Activated T-cell treated with anti-CD3 and anti-CD28 coated beads, Interleukin-2, amount 50 U/mL, for 4 hours (primary cell): Measurements from ENCODE around the gene LRRC28. TPM values are rescaled to one million over a fixed set of nuclear protein-coding genes. Genes with fewer than 3 reads are reported as not detected.

Experiments used
- ATAC-seq, 2 donors: fragments of 200-7000 bp; cut with Tn5 transposase; one replicate each; pipeline ENCODE4 v1.10.0; 2021
- DNase-seq: peaks from one replicate; pipeline ENCODE4 v3.0.0-alpha.2; 2020
- H3K27me3 Mint-ChIP-seq: one replicate; pipeline ENCODE4 v1.8.0; 2021; ENCODE audit warnings: low read depth, mixed read lengths
- H3K36me3 Mint-ChIP-seq: one replicate; pipeline ENCODE4 v1.8.0; 2022; ENCODE audit warnings: mixed read lengths; ENCODE audit not compliant: insufficient read depth
- H3K4me1 Mint-ChIP-seq: one replicate; pipeline ENCODE4 v1.8.0; 2021; ENCODE audit warnings: low read depth, mixed read lengths
- H3K4me3 Mint-ChIP-seq: one replicate; pipeline ENCODE4 v1.8.0; 2021; ENCODE audit warnings: mild to moderate bottlenecking, moderate library complexity, mixed read lengths
- H3K9me3 Mint-ChIP-seq: one replicate; pipeline ENCODE4 v1.8.0; 2021; ENCODE audit warnings: mixed read lengths
- total RNA-seq, 3 donors: library from RNA; stranded (reverse); gene quantifications; one replicate each; pipeline ENCODE4 v1.2.1, GENCODE V29; 2021

LRRC28 gene
- total RNA-seq, 3 donors from 2014 or later: 8.6 to 11.3 (median 9.4) TPM

DNA sequence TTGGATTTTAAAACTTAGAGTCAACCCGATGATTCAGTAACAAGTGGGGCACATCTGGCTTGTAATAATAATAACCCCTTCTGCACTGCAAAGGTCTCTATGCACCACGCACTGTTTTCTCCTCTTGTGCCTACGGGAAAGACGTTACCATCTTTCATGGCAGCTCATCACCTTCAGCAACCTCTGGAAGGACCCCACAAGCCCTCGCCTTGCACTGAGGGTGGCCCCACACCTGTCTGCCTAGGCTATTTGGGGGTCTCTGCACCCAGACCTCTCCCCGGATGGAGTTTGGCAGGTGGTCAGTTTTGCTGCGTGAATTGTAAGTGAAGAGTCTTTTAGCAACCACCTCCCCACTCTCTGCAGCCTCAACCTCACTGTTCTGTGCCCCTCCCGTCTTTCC lies 175.9 kb downstream of the LRRC28 start:
- ATAC-seq (no peak), DNase-seq (no peak)
- Mint-ChIP-seq H3K4me1 (peaks cover 43% of the 10 kb centered on the region), H3K9me3 (no peaks in the 10 kb centered on the region), H3K4me3 (no peak overlapping the region), H3K36me3 (no peaks in the 10 kb centered on the region), H3K27me3 (no peaks in the 10 kb centered on the region)

DNA sequence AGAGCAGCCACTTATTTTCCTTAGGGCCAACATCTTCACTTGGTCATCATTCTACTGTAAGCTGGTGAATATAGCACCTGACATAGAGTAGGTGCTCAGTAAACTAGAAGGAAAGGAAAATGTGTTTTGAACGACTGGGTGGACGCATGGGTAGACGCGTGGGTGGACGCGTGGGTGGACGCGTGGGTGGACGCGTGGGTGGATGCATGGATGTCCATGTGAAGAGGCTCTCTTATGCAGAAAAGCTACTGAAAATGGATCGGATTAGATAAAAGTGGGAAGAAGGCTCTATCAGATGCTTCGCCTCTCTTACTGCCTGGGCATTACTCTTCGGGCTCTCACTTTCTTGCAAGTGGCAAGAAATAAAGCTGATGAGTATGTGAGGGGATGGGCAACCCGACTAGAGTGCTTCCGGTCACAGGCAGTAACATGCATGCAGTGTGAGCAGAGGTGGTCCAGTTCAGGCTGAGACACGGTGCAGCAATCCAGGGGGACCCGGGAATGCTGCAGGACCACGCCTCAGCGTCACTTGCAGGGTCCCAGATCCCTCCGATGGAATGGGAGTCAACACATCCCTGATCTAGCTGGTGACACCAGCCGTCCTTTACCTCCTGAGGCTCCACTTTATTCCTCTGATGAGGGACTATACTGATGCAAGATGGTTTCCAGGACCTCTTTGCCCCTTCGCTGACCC lies 176.5 kb downstream of the LRRC28 start:
- Mint-ChIP-seq H3K27me3 (no peaks in the 10 kb centered on the region), H3K36me3 (no peaks in the 10 kb centered on the region), H3K9me3 (no peaks in the 10 kb centered on the region), H3K4me1 (peaks cover 45% of the 10 kb centered on the region), H3K4me3 (no peak overlapping the region)
- no peak for ATAC-seq
- no peak for DNase-seq

- DNase-seq (no peak), ATAC-seq (no peak)
- H3K9me3 Mint-ChIP-seq: no peaks in the 10 kb centered on the region
- H3K36me3 Mint-ChIP-seq: no peaks in the 10 kb centered on the region
- H3K27me3 Mint-ChIP-seq: peaks cover 2% of the 10 kb centered on the region
- H3K4me1 Mint-ChIP-seq: peaks cover 47% of the 10 kb centered on the region
- H3K4me3 Mint-ChIP-seq: no peak overlapping the region
These were observed 178.4 kb downstream of the LRRC28 start for GRCh38 chr15:99429681-99430081.

- H3K36me3 Mint-ChIP-seq: no peaks in the 10 kb centered on the region
- H3K27me3 Mint-ChIP-seq: peaks cover 2% of the 10 kb centered on the region
- no peaks in the 10 kb centered on the region for H3K9me3 Mint-ChIP-seq
- no peak for ATAC-seq
- DNase-seq: no peak
- H3K4me3 Mint-ChIP-seq: no peak overlapping the region
- H3K4me1 Mint-ChIP-seq: peaks cover 47% of the 10 kb centered on the region
These were observed 179.7 kb downstream of the LRRC28 start for GRCh38 chr15:99430881-99431401.

GRCh38 chr15:99431661-99432091 lies 180.4 kb downstream of the LRRC28 start:
- H3K4me1 Mint-ChIP-seq: peaks cover 41% of the 10 kb centered on the region
- no peaks in the 10 kb centered on the region for H3K9me3 Mint-ChIP-seq
- peaks cover 2% of the 10 kb centered on the region for H3K27me3 Mint-ChIP-seq
- no peak overlapping the region for H3K4me3 Mint-ChIP-seq
- ATAC-seq (no peak), DNase-seq (no peak)
- H3K36me3 Mint-ChIP-seq: no peaks in the 10 kb centered on the region

DNA sequence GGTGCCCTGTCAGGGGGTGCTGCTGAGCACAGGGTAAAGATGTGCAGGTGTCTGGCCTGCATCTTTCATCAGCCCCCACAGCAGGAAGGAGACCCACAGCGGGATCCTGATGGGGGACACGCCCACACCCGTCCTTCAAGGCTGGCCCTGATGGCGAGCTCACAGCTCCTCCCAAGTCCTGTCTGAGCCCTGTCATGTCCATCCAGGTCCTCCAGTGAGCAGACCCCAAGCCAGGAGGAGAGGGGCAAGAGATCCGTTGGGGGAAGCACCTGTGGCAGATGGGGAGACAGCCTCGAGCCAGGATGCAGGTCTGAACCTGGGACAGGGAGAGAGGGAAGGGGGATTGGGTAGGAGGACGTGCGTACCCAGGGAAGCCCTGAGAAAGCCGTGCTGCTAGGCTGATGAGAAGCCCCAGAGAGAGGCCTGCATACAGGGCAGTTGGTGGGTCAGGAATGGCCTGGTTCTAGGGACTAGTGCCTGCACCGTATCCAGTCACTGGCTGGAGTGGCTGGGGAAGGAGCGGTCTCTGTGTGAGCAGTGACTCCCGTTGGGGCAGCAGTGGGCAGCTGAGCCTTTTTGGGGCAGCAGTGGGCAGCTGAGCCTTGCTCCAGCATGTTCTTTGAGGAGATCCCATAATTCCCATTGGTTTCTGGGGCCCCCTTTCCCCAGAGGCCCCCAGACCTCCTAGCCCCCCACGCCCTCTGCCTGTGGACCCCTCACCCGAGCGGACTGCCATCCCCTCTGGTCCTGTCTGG lies 181.2 kb downstream of the LRRC28 start:
- Mint-ChIP-seq H3K36me3 (no peaks in the 10 kb centered on the region), H3K9me3 (no peaks in the 10 kb centered on the region), H3K4me3 (no peak overlapping the region), H3K27me3 (peaks cover 2% of the 10 kb centered on the region), H3K4me1 (peaks cover 39% of the 10 kb centered on the region)
- ATAC-seq (no peak), DNase-seq (no peak)

DNA sequence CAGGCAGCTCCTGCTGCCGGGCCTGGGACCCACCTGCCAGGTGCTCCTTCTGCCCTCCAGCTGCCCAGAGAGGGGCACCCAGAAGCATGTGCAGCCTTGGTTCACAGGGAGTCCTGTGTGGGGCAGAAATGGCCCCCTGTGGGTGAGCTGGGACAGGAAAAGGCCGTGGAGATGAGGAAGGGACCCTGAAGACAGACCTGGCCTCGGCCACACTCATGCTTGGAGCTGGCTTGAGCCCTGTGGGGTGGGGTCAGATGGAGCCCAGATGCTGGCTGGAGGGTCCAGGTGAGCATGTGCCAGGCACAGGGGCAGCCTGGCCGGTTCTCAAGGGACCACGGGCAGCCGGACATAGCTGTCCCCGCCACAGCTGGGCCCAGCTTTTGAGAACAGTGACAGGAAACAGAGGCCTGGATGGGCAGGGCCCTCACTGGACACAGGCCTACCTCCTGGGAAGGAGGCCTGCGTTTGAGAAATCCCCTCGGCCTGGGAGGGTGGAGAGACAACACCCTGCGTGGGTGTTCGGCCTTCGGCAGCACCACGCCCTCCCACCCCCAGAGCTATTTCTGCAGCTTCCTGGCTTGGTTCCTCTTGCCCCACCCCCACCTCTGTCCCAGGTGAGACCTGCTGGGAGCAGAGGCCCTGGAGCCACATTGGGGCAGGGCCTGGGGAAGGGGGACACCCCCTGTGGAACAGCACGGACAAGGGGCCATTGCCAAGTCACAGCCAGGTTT lies 181.9 kb downstream of the LRRC28 start:
- DNase-seq: no peak
- Mint-ChIP-seq H3K4me3 (no peak overlapping the region), H3K4me1 (peaks cover 42% of the 10 kb centered on the region), H3K36me3 (no peaks in the 10 kb centered on the region), H3K9me3 (no peaks in the 10 kb centered on the region), H3K27me3 (peaks cover 2% of the 10 kb centered on the region)
- ATAC-seq: peak in 1 of 2 donors; percentile 14

- peaks cover 47% of the 10 kb centered on the region for H3K4me1 Mint-ChIP-seq
- no peak for ATAC-seq
- H3K9me3 Mint-ChIP-seq: no peaks in the 10 kb centered on the region
- peaks cover 2% of the 10 kb centered on the region for H3K27me3 Mint-ChIP-seq
- H3K36me3 Mint-ChIP-seq: no peaks in the 10 kb centered on the region
- no peak for DNase-seq
- no peak overlapping the region for H3K4me3 Mint-ChIP-seq
These were observed 182.6 kb downstream of the LRRC28 start for GRCh38 chr15:99433757-99434450.

GRCh38 chr15:99434506-99435112 lies 183.3 kb downstream of the LRRC28 start:
- DNase-seq (no peak), ATAC-seq (no peak)
- H3K27me3 Mint-ChIP-seq: peaks cover 2% of the 10 kb centered on the region
- H3K9me3 Mint-ChIP-seq: no peaks in the 10 kb centered on the region
- H3K4me3 Mint-ChIP-seq: no peak overlapping the region
- peaks cover 48% of the 10 kb centered on the region for H3K4me1 Mint-ChIP-seq
- no peaks in the 10 kb centered on the region for H3K36me3 Mint-ChIP-seq

DNA sequence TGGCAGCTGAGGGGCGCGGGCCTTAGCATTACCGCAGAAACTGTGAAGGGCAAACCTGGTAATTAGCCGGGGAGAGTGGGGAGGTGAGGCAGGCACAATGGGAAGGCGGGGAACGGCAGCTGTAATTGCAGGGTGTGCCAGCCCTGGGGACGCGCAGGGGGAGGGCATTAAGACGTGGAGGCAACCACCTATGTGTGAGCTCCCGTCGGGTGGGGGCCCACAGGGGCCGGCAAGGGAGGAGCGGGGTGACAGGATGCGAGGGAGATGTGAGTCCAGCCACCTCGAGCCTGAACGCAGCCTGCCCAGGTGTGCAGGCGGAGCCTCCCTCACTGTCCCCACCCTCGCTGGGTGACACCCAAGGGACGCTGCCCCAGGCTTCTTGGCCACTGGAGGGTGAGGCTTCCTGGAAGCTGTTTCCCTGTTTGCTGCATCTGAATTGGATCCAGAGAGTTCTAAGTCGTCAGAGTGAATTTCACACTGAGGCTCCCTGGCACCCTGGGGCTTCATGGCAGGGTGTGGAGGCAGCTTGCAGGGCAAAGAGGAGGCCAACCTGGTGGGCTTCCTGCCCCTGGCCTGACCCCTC lies 183.9 kb downstream of the LRRC28 start:
- DNase-seq (no peak), ATAC-seq (no peak)
- peaks cover 2% of the 10 kb centered on the region for H3K27me3 Mint-ChIP-seq
- no peak overlapping the region for H3K4me3 Mint-ChIP-seq
- peaks cover 51% of the 10 kb centered on the region for H3K4me1 Mint-ChIP-seq
- no peaks in the 10 kb centered on the region for H3K9me3 Mint-ChIP-seq
- H3K36me3 Mint-ChIP-seq: no peaks in the 10 kb centered on the region

DNA sequence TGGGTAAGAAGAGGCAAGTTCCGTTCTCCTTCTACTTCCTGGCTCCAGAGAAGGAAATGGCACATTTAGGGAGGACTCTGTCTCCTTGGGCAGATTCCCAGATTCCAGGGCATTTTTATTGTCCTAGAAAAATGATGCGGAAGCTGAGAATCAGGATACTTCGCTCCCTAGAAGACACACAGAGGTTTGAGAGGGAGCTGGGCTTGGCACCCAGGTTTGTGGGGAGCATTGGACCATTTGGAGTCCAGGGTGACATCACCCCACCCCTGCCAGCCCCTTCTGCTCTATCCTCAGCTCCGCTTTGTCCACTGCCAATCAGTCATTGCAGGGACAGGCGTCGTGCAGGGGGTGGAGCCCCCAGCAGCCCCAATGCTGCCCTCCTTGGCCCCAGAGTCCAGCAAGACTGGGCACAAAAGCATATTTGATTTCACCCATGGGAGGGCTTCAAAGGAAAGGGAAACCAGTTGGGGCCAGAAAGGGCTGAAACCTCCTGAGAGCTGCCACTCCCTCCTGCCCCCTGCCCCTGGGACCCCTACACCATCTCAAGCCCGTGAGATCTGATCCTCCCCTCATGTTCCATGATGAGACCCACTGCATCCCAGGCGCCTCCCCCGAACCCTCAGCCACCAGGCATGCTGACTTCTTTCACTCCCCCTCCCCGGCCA lies 184.7 kb downstream of the LRRC28 start:
- Mint-ChIP-seq H3K36me3 (no peaks in the 10 kb centered on the region), H3K9me3 (no peaks in the 10 kb centered on the region), H3K4me1 (peaks cover 51% of the 10 kb centered on the region), H3K27me3 (peaks cover 2% of the 10 kb centered on the region), H3K4me3 (no peak overlapping the region)
- no peak for DNase-seq
- ATAC-seq: no peak

- ATAC-seq: no peak
- DNase-seq: no peak
- H3K4me3 Mint-ChIP-seq: no peak overlapping the region
- H3K4me1 Mint-ChIP-seq: peaks cover 56% of the 10 kb centered on the region
- H3K36me3 Mint-ChIP-seq: no peaks in the 10 kb centered on the region
- H3K9me3 Mint-ChIP-seq: no peaks in the 10 kb centered on the region
- peaks cover 2% of the 10 kb centered on the region for H3K27me3 Mint-ChIP-seq
These were observed 185.4 kb downstream of the LRRC28 start for GRCh38 chr15:99436542-99437314.
